HuH-7.5 (cell line): ENCODE results near the gene ZSWIM3.
"Not testable (repeated sequence)": the region's sequence is repeated elsewhere in the genome, so short reads cannot be mapped to it uniquely, and the experiment has no call there.

Experiments used
- DNase-seq: peaks from one replicate; pipeline ENCODE4 v3.0.0; 2011; ENCODE audit warnings: low spot score

The ZSWIM3 gene

GRCh38 chr20:45890985-45891983 is 33.9 kb downstream of the ZSWIM3 start, which contains the start of the genes CTSA and NEURL2:
Gene CTSA (plus strand): TSS chr20:45891335. CDS start chr20:45891569, 234 bp downstream.
Gene NEURL2 (minus strand): TSS chr20:45891208. CDS start chr20:45890991, 217 bp downstream.
- DNase-seq = peak; percentile 99

- peak; percentile 61 for DNase-seq
These were observed 34.8 kb downstream of the ZSWIM3 start for GRCh38 chr20:45892049-45892825.

- DNase-seq = no peak
These were observed 35.5 kb downstream of the ZSWIM3 start for GRCh38 chr20:45892828-45893500.

GRCh38 chr20:45893831-45894230 is 36.4 kb downstream of the ZSWIM3 start:
- no peak for DNase-seq

GRCh38 chr20:45894797-45895196 is 37.4 kb downstream of the ZSWIM3 start:
- no peak for DNase-seq

GRCh38 chr20:45896641-45897161 is 39.3 kb downstream of the ZSWIM3 start:
- DNase-seq = no peak

- DNase-seq = no peak
These were observed 39.9 kb downstream of the ZSWIM3 start for GRCh38 chr20:45897289-45897688.

GRCh38 chr20:45897692-45898091 is 40.3 kb downstream of the ZSWIM3 start:
- no peak for DNase-seq

GRCh38 chr20:45898285-45898684 is 40.9 kb downstream of the ZSWIM3 start:
- DNase-seq = no peak

- no peak for DNase-seq
These were observed 41.8 kb downstream of the ZSWIM3 start for GRCh38 chr20:45899046-45899835.

GRCh38 chr20:45901332-45901731 is 43.9 kb downstream of the ZSWIM3 start:
- DNase-seq = not testable (repeated sequence)

GRCh38 chr20:45902199-45902701 is 44.8 kb downstream of the ZSWIM3 start:
- no peak for DNase-seq

- DNase-seq = no peak
These were observed 47.4 kb downstream of the ZSWIM3 start for GRCh38 chr20:45904583-45905504.

- no peak for DNase-seq
These were observed 48.2 kb downstream of the ZSWIM3 start for GRCh38 chr20:45905505-45906079.

GRCh38 chr20:45907219-45907948 is 50.0 kb downstream of the ZSWIM3 start:
- no peak for DNase-seq

GRCh38 chr20:45908084-45908483 is 50.7 kb downstream of the ZSWIM3 start:
- DNase-seq = no peak

- DNase-seq = no peak
These were observed 52.0 kb downstream of the ZSWIM3 start for GRCh38 chr20:45909336-45909808.
